Measurements from ENCODE around the gene EPHB2.

DNA sequence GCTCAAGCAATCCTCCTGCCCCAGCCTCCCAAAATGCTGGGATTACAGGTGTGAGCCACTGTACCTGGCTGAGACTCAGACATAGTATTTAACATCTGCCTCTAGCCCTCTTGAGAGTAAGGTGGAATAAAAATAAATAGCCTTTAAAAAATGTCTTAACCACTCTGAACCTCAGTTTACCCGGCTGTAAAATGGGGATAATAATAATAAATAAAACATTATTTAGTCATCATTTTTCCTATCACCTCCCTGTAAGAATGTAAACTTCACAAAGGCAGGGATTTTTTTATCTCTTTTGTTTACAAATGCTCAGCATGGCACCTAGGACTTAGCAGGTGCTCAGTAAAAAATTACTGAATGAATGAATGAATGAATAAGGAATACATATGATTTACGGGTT lies 17.2 kb downstream of the EPHB2 start:
- no peak for TF ChIP-seq POLR2A (IDR thresholded peaks at IDR 0.05)
- TF ChIP-seq, protein P1, sequence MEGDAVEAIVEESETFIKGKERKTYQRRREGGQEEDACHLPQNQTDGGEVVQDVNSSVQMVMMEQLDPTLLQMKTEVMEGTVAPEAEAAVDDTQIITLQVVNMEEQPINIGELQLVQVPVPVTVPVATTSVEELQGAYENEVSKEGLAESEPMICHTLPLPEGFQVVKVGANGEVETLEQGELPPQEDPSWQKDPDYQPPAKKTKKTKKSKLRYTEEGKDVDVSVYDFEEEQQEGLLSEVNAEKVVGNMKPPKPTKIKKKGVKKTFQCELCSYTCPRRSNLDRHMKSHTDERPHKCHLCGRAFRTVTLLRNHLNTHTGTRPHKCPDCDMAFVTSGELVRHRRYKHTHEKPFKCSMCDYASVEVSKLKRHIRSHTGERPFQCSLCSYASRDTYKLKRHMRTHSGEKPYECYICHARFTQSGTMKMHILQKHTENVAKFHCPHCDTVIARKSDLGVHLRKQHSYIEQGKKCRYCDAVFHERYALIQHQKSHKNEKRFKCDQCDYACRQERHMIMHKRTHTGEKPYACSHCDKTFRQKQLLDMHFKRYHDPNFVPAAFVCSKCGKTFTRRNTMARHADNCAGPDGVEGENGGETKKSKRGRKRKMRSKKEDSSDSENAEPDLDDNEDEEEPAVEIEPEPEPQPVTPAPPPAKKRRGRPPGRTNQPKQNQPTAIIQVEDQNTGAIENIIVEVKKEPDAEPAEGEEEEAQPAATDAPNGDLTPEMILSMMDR (IDR thresholded peaks at IDR 0.05) = no peak
